ENCODE data around the gene MFSD1.

MFSD1 gene

GRCh38 chr3:158801696-158802408, at the start of gene MFSD1:
TSS of gene MFSD1 (plus strand) at chr3:158802054. CDS start at chr3:158802153, 99 bp downstream.
- DNase-seq: peak; percentile 97

GRCh38 chr3:158753854-158754253, 48.0 kb upstream of the MFSD1 start:
- no peak for DNase-seq

GRCh38 chr3:158755421-158755820, 46.4 kb upstream of the MFSD1 start:
- no peak for DNase-seq

GRCh38 chr3:158761350-158761749, 40.5 kb upstream of the MFSD1 start:
- no peak for DNase-seq

- DNase-seq: no peak
Observed at GRCh38 chr3:158762701-158763100, 39.2 kb upstream of the MFSD1 start.

GRCh38 chr3:158763421-158763820, 38.4 kb upstream of the MFSD1 start:
- no peak for DNase-seq

GRCh38 chr3:158765518-158766205, 36.2 kb upstream of the MFSD1 start:
- no peak for DNase-seq

- no peak for DNase-seq
Observed at GRCh38 chr3:158766364-158766763, 35.5 kb upstream of the MFSD1 start.

GRCh38 chr3:158768361-158768787, 33.5 kb upstream of the MFSD1 start:
- no peak for DNase-seq

- DNase-seq: no peak
Observed at GRCh38 chr3:158768881-158769543, 32.8 kb upstream of the MFSD1 start.

GRCh38 chr3:158769549-158769948, 32.3 kb upstream of the MFSD1 start:
- DNase-seq: no peak

GRCh38 chr3:158769952-158770740, 31.7 kb upstream of the MFSD1 start:
- no peak for DNase-seq

- DNase-seq: no peak
Observed at GRCh38 chr3:158770741-158771350, 31.0 kb upstream of the MFSD1 start.

- no peak for DNase-seq
Observed at GRCh38 chr3:158771577-158771976, 30.3 kb upstream of the MFSD1 start.

- DNase-seq: no peak
Observed at GRCh38 chr3:158771982-158772381, 29.9 kb upstream of the MFSD1 start.

GRCh38 chr3:158773166-158773565, 28.7 kb upstream of the MFSD1 start:
- no peak for DNase-seq

GRCh38 chr3:158773845-158774830, 27.7 kb upstream of the MFSD1 start:
- DNase-seq: no peak

GRCh38 chr3:158774965-158775364, 26.9 kb upstream of the MFSD1 start:
- no peak for DNase-seq

GRCh38 chr3:158775426-158776410, 26.1 kb upstream of the MFSD1 start:
- DNase-seq: no peak

GRCh38 chr3:158776531-158776930, 25.3 kb upstream of the MFSD1 start:
- no peak for DNase-seq

All from retina (tissue), 1 donor.